OCI-M2 (cell line): ENCODE measurements around the gene FNDC11.

ENCODE experiments used
- DNase-seq: peaks from one replicate; lab custom pipeline; 2025; ENCODE audit not compliant: unreplicated experiment; lab: John Stamatoyannopoulos, UW

FNDC11 gene

GRCh38 chr20:63578224-63579016 lies 24.5 kb downstream of the FNDC11 start:
- no peak for DNase-seq

- DNase-seq, result no peak
These were observed 25.2 kb downstream of the FNDC11 start for GRCh38 chr20:63579017-63579694.

DNA sequence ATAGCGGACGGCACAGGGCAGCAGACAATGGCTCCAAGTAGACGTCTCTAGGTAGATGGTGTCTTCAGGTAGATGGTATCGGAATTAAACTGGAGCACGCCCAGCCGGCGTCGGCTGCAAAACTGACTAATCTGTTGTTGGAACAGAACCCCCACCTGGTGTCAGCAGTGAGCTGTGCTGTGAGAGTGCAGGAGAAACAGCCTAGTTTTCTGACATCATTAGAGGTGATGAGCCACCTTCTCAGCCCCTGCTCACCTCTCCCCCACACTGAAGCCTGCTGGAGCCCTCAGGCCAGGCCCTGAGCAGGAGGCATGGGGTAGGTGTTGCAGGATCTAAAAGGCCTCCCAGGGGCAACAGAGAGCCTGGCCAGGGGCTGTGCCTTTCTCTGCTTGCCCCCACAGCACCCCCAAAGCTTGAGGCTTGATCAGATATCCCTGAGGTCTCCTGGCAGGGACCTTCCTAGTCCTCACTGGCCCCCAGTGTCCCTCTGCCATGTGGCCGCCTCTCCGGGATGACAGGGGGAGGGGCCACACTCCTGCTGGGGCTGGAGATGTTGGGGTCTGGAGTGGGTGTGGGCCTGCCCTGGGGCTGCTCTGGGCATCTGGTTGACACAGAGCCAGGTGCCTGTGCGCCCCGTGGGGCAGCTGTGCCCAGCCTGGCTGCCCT lies 27.0 kb downstream of the FNDC11 start:
- DNase-seq, result no peak

- DNase-seq, result no peak
These were observed 28.6 kb downstream of the FNDC11 start for GRCh38 chr20:63582382-63583063.

GRCh38 chr20:63585616-63586565 lies 31.9 kb downstream of the FNDC11 start:
- DNase-seq, result no peak

GRCh38 chr20:63586797-63587196 lies 32.8 kb downstream of the FNDC11 start:
- DNase-seq, result no peak

- DNase-seq, result no peak
These were observed 33.3 kb downstream of the FNDC11 start for GRCh38 chr20:63587256-63587655.

GRCh38 chr20:63587776-63588591 lies 34.0 kb downstream of the FNDC11 start:
- DNase-seq, result no peak

- DNase-seq, result no peak
These were observed 34.7 kb downstream of the FNDC11 start for GRCh38 chr20:63588641-63589041.

- DNase-seq, result no peak
These were observed 35.6 kb downstream of the FNDC11 start for GRCh38 chr20:63589261-63590217.

DNA sequence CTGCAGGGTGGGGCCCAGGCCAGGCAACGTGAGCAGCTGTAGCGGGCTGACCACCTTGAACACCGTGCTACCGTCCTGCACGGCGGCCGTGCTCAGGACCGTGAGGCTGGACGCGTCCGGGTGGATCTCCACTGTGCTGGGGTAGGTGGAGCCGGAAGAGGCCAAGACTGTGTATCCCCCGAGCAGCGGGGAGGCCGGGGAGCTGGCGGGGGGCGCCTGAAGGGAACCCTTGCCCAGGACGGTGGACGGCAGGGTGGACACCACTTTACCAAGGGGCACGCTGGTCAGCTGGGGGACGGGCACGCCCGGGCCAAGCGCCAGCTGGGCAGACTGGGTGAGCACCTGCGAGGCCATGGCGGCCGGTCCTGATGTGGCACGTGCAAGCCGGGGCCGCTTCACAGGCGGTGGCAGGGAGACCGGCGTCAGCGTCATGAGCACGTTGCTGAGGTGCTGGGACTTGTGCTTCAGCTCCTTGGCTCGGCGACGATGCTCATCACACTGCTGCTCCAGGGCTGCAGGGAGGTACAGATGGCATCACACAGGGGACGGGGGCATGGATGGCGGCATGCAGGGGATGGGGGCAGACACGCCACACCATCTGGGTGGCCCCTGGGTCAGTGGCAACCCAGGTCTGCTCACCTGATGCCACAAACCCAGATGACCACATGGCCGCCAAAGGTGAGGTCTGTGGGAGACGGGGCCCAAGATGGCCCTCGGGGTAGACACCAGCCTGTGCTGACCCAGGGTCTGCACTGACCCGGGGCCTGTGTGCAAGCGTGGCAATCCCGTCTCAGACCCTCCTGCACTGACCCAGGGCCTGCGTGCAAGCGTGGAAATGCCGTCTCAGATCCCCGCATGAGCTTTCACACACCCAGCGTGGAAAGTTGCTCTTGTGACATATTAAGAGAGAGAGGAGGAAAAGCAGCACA lies 36.5 kb downstream of the FNDC11 start:
- DNase-seq, result no peak

DNA sequence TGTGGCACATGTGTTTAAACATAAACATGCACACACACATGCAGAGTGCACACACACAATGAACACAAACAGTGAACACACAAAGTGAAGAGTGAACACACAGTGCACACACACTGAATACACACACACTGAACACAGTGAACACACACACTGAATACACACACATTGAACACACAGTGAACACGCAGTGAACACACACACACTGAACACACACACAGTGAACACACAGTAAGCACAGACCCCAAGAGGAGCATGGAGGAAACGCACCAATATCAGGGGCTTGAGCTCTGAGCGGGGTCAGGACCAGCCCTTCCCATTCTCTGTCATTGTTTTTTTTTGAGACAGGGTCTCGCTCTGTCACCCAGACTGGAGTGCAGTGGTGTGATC lies 37.2 kb downstream of the FNDC11 start:
- no peak for DNase-seq

DNA sequence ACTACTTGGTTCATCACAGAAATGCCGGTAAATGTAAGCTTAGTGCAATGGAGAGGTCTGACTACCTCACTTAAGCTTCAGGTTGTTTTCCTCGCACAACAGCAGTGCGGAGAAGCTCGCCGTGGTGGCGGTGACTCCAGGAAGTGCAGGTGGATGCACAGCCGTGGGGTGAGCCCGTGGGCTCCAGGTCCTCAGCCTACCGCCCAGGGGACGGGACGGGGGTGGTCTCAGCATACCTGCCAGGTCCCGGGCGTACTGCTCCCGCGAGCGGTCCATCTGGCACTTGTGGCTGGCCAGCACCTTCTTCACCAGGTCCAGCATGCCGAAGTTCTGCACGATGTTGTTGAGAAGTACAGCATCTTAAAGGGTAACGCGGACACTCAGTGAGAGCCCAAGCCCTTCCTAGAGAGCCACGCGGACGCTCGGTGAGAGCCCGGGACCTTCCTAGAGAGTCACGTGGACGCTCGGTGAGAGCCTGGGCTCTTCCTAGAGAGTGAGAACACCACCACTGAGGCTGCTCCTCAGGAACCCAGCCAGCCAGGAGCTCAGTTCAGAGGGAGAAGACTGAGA lies 37.9 kb downstream of the FNDC11 start:
- DNase-seq, result no peak

GRCh38 chr20:63592661-63593060 lies 38.7 kb downstream of the FNDC11 start:
- no peak for DNase-seq

GRCh38 chr20:63594043-63594561 lies 40.1 kb downstream of the FNDC11 start:
- DNase-seq, result no peak

- DNase-seq, result no peak
These were observed 41.6 kb downstream of the FNDC11 start for GRCh38 chr20:63595416-63596127.
